HL-60 (cell line): ENCODE results near the gene MGAT5B.

Experiments used
- POLR2AphosphoS5 ChIP-seq: IDR thresholded peaks from 2 replicates; pipeline ENCODE4 v1.6.1; 2012; ENCODE audit warnings: low read depth
- SPI1 ChIP-seq: IDR thresholded peaks from 2 replicates; pipeline ENCODE4 v1.6.1; 2012; ENCODE audit warnings: low read depth, mild to moderate bottlenecking, borderline replicate concordance
- TF ChIP-seq, protein P1 (sequence below): IDR thresholded peaks from one replicate; pipeline ENCODE4 v1.5.1; 2011; ENCODE audit warnings: low read length, control low read depth, inconsistent platforms; ENCODE audit not compliant: insufficient read depth
- TF ChIP-seq, protein P2 (sequence below): IDR thresholded peaks from 2 replicates; pipeline ENCODE4 v1.6.1; 2012; ENCODE audit warnings: low read depth; ENCODE audit not compliant: insufficient replicate concordance

DNA sequence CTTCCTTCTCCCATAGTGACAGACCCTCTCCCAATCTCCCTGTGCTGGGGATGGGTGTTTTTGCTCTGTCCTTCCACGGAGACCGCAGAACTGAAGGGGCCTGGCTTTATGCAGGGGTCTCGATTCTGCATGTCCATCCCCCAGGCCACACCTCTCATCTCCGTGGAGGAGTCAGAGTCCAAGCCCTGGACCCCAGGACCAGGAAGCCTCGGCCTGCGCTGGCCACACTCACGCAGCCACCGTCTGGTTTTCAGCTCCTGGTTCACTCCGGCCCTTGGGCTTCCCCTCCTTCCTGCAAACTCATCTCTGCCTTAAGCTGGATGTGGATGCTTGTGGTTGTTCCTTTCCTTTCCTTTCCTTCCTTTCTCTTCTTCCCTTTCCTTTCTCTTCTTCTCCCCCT lies 90.8 kb downstream of the MGAT5B start:
- TF ChIP-seq, protein P1, sequence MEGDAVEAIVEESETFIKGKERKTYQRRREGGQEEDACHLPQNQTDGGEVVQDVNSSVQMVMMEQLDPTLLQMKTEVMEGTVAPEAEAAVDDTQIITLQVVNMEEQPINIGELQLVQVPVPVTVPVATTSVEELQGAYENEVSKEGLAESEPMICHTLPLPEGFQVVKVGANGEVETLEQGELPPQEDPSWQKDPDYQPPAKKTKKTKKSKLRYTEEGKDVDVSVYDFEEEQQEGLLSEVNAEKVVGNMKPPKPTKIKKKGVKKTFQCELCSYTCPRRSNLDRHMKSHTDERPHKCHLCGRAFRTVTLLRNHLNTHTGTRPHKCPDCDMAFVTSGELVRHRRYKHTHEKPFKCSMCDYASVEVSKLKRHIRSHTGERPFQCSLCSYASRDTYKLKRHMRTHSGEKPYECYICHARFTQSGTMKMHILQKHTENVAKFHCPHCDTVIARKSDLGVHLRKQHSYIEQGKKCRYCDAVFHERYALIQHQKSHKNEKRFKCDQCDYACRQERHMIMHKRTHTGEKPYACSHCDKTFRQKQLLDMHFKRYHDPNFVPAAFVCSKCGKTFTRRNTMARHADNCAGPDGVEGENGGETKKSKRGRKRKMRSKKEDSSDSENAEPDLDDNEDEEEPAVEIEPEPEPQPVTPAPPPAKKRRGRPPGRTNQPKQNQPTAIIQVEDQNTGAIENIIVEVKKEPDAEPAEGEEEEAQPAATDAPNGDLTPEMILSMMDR, result no peak
- TF ChIP-seq SPI1 (no peak), POLR2AphosphoS5 (no peak)
- TF ChIP-seq, protein P2, sequence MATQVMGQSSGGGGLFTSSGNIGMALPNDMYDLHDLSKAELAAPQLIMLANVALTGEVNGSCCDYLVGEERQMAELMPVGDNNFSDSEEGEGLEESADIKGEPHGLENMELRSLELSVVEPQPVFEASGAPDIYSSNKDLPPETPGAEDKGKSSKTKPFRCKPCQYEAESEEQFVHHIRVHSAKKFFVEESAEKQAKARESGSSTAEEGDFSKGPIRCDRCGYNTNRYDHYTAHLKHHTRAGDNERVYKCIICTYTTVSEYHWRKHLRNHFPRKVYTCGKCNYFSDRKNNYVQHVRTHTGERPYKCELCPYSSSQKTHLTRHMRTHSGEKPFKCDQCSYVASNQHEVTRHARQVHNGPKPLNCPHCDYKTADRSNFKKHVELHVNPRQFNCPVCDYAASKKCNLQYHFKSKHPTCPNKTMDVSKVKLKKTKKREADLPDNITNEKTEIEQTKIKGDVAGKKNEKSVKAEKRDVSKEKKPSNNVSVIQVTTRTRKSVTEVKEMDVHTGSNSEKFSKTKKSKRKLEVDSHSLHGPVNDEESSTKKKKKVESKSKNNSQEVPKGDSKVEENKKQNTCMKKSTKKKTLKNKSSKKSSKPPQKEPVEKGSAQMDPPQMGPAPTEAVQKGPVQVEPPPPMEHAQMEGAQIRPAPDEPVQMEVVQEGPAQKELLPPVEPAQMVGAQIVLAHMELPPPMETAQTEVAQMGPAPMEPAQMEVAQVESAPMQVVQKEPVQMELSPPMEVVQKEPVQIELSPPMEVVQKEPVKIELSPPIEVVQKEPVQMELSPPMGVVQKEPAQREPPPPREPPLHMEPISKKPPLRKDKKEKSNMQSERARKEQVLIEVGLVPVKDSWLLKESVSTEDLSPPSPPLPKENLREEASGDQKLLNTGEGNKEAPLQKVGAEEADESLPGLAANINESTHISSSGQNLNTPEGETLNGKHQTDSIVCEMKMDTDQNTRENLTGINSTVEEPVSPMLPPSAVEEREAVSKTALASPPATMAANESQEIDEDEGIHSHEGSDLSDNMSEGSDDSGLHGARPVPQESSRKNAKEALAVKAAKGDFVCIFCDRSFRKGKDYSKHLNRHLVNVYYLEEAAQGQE, result no peak
